HG03521 (cell line): ENCODE data around the gene SNX3.
"Not testable (repeated sequence)": the region's sequence is repeated elsewhere in the genome, so short reads cannot be mapped to it uniquely, and the experiment has no call there.

ENCODE experiments used
- ATAC-seq: cut with Tn5 transposase; IDR thresholded peaks from one replicate; pipeline ENCODE4 v1.9.1; 2021; ENCODE audit warnings: mild to moderate bottlenecking, moderate library complexity; ENCODE audit not compliant: unreplicated experiment

SNX3 gene

DNA sequence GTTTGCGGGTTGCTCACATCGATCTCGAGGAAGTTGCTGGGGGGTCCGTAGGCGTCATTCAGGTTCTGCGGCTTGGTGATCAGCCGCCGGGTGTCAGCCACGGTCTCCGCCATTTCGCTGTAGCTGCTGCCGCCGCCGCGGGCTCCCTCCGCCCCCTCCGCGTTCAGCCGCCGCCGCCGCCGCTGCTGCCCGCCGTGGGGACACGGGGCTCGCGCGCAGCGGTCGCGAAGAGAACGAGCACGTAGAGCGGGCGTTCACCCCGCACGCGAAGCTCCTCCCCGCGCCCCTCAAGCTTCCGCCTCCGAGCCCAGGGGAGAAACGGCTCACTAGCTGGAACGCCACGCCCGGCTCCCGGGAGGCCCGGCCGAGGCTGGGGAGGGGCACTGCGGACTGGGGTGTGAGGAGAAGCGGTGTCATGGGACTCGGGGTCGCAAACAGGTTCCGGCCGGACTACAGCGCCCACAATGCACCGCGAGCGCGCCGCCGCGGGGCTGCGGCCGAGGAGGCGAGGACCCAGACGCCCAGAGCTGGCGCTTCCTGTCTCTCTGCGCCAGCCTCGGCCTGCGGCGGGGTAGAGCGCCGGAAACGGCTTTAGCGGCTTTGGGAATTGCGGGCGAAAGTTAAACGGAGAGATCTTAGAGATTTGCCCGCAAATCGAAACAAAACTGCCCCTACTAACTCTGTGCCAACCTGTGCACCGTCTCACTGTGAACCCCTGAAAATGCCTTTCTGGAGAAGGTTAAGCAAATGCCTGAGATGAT lies at the start of gene SNX3:
SNX3 (minus strand) TSS at position 232 of the 761 bp plus-strand sequence; CDS start at position 113, 119 bp downstream.
- ATAC-seq = peak; percentile 85

DNA sequence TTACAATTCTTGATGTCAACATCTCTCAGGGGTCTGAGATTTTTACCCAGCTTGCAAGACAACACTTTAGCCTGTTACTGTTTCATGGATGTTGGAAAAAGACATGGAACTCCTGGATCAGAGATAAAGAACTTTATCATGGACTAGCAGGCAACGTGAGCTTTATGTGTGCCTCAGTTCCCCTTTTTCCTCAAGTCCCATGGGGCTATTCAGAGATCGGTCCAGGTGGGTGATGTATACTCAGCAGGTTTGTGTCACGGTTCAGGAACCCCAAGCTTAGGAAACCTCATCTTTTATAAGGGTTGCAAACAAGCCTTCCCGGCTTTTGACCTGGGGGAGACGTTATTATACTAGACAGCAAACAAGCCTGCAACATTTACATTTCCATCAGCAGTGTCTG lies 49.0 kb upstream of the SNX3 start:
- ATAC-seq = no peak

DNA sequence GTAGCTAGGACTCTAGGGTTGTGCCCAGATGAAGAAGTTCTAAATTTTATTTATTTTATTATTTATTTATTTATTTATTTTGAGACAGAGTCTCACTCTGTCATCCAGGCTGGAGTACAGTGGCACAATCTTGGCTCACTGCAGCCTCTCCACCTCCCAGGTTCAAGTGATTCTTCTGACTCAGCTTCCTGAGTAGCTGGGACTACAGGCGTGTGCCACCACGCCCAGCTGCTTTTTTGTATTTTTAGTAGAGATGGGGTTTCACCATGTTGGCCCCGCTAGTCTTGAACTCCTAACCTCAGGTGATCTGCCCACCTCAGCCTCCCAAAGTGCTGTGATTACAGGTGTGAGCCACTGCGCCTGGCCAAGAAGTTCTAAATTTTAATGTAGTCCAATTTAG lies 47.8 kb upstream of the SNX3 start:
- not testable (repeated sequence) for ATAC-seq

DNA sequence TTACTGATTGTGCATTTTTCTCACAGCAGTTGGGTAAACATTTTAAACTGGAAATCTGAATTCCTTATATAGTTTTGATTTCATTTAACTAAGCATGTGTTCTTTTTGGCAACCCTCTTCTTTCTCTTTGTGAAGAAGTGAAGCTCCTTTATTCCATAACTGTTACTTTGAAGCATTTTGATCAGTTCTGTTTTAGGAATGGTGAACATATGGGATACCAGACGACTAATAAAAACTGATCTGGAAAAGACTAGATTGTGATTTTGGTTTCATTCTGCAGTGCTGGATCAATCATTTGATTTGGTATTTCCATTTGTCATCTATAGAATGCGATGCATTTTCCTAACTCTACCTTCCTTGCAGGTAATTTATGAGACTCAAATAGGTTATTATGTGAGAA lies 43.8 kb upstream of the SNX3 start:
- ATAC-seq = no peak

DNA sequence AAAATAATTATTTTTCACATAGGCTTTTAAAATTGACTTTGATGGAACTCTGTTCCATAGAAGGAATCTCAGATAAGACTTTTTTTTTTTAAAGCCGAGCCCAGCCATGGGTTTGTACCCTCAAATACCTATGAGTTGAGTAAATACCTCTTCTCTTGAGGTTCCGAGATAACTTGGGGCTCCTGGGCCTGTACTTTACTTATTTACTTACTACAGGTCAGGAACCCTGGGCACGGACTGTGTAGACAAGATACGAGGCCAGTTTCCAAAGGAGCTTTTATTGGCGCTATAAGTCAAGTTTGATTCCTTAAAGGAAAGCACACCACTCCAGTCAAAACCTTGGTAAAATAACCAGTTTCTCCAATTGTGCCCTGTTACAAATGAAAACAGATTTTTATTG lies 41.5 kb upstream of the SNX3 start:
- ATAC-seq = no peak

DNA sequence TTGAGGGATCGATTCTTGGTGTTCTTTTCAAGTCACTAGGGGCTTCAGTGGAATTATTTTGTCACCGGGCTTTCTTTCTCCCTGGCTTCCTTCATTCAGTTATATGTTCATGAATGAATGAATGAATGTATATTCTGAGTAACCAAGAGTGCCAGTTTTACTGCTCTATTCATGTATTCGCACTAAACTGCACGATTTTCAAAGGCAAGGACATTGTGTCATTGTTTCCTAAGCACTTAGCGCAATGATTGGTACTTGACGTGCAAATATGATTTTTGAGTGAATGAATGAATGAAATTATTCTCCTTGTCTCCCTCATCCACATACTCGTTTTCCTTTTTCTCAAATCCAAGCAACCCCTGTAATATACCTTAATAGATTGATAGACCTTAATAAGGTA lies 34.8 kb upstream of the SNX3 start:
- ATAC-seq = no peak

DNA sequence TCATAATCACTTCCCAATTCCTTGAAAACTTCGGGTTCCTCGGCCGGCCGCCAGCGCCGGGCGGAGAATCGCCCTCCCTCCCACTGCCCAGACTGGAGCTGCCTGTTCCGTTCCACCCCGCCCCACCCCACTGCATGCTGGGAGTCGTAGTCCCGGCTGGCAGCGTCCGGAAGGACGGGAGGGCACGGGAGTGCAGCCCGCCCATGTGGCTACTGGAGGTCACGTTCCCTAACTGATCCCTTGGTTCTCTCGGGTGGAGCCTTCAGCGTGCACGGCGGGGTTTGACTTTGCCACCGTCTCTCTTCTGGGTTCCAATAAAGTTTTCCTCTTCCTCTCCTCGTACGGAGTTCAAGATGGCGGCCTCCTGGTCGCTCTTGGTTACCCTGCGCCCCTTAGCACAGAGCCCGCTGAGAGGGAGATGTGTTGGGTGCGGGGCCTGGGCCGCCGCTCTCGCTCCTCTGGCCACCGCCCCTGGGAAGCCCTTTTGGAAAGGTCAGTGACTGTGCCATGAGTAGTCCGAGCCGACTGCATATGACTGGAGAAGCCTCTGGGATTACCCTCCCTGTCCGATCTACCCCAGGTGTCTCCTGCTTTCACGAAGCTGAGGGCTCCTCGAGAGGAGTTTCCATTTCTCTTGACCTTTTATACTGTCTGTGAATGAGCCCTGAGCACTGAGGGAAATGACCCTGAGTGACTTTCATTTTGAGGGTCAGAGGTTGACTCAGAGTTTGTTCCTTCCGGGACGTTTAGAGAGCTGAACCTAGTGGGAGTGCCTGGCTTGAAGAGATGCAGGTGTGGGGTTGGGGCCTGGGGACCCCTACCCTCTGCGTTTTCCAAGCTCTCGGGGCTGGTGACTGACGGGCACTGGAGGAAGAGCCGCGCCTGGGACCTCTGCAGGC lies 34.1 kb upstream of the SNX3 start, which contains the start of gene AFG1L:
AFG1L (plus strand) TSS at position 328 of the 899 bp plus-strand sequence; CDS start at position 354, 26 bp downstream.
- peak; percentile 84 for ATAC-seq

DNA sequence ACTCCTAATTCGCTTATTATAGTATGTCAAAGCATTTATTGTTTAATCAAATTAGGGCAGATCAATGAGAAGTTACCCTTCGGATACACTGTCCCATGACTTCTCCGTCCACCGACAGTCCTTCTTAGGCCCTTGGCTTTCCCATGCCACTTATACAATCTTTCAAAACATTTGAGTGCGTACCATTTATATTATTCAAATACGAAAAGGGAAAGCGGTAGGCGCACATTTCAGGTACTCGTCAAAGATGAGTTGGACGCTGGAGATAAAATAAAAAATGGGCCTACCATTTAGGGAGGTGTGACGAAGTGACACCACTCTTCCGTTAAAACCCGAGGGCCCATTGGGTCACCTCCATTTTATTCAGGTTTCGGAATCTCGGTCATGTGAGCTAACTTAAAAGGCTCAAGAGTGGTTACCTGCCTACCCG lies 33.5 kb upstream of the SNX3 start:
- ATAC-seq = peak; percentile 7

DNA sequence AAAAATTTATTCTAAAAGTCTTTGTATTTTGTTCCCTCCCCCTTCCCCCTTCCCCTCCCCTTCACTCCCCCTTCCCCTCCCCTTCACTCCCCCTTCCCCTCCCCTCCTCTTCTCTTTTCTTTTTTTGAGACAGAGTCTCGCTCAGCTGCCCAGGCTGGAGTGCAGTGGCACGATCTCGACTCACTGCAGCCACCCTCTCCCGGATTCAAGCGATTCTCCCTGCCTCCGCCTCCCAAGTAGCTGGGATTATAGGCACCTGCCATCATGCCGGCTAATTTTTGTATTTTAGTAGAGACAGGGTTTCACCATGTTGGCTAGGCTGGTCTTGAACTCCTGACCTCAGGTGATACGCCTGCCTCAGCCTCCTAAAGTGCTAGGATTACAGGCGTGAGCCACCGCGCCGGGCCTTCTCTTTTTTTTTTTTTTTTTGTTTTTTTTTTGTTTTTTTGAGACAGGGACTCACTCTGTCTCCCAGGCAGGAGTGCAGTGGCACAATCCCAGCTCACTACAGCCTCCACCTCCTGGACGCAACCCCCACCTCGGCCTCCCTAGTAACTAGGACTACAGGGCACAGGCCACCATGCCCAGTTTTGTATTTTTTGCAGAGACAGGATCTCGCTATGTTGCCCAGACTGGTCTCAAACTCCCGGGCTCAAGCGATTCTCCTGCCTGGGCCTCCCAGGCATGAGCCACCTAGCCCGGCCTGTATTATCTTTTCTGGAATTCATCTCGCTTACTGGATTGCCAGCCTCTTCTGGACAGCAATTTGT lies 32.9 kb upstream of the SNX3 start:
- ATAC-seq = no peak

DNA sequence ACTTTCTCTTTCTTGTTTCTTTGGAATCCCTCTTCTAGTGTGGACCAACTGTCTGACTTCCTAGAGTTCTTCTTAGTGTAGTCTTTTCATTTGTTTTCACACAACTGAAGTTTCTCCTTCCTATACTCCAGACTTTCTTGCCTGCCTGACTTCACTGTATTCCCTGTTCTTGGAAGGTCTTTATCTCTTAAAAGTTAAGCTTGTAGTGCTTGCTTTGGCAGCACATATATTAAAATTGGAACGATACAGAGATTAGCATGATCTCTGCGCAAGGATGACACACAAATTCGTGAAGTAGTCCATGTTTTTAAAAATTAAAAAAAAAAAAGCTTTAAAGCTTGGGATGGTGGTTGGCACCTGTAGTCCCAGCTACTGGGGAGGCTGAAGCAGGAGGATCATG lies 31.7 kb upstream of the SNX3 start:
- ATAC-seq = not testable (repeated sequence)

DNA sequence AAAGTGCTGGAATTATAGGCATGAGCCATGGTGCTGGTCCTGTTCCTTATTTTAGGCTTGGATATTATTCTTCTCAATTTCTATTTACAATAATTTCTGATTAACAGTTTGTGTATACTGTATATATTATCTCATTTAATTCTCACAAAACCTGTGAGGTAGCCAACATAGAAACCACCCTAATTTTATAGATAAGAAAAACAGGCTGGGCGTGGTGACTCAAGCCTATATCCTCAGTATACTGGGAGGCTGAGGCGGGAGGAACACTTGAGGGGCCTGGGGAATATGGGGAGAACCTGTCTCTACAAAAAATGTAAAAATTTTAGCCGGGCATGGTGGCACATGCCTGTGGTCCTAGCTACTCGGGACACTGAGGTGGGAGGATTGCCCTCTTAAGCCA lies 30.3 kb upstream of the SNX3 start:
- no peak for ATAC-seq

DNA sequence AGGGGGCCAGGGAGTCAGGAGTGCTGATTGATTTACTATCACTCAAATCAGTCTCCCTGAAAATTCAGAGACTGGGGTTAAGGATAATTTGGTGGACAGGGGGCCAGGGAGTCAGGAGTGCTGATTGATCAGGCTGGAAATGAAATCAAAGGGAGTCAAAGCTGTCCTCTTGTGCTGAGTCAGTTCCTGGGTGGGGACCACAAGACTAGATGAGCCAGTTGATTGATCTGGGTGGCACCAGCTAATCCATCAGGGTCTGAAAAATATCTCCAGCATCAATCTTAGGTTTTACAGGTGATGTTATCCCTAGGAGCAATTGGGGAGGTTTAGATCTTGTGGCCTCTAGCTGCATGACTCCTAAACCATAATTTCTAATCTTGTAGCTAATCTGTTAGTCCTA lies 27.9 kb upstream of the SNX3 start:
- ATAC-seq = no peak

DNA sequence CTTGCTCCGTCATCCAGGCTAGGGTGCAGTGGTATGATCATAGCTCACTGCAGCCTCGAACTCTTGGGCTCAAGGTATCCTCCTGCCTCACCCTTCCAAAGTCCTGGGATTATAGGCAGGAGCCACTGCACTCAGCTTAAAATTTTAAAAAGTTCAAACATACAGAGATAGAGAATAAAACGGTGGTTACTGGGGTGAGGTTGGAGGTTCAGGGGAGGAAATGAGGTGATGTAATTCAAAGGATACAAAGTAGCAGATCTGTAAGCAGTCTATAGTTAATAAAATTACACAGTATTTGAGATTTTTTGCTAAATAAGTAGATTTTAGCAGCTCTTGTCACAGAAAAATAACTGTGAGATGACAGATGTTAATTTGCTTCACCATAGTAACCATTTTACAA lies 26.5 kb upstream of the SNX3 start:
- no peak for ATAC-seq

DNA sequence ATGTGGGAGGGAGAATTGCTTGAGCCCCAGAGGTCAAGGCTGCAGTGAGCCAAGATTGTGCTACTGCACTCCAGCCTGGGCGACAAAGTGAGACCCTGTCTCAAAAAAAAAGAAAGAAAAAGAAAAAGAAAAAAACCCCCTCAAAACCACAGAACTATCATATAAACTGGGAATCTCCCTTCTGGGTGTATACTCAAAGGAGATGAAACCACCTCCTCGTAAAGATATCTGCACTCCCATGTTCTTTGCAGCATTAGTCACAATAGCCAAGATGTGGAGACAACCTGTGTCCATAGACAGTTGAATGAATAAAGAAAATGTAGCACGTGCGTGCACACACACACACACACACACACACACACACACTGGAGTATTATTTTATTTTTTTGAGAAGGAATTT lies 25.5 kb upstream of the SNX3 start:
- no peak for ATAC-seq

DNA sequence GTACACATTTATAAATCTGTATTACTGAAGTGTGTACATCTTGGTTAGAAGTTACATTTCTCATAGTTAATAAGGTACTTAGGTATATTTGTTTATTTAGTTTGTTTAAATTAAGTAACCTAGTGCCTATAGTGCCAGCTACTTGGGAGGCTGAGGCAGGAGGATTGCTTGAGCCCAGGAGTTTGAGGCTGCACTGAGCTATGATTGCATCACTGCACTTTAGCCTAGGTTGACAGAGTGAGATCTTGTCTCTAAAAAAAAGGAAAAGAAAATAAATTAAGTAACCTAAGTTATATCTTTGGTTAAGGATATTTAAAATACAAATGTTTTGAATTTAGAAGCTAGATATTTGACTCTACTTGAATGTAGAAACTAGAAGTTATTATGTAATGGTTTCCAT lies 24.5 kb upstream of the SNX3 start:
- no peak for ATAC-seq

DNA sequence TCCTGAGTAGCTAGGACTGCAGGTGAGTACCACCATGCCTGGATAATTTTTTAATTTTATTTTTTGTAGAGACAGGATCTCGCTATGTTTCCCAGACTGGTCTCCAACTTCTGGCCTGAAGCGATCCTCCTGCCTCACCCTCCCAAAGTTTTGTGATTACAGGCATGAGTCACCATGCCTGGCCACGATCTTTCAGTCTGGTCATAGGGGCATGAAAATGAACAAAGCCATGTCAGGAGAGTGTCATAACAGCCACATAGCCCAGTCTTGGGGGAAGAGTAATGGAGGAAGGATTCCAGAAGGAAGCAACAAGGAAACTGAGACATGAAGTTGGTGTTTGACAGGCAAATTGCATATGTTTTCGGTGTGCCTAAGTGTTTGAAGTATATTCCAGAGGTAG lies 17.0 kb upstream of the SNX3 start:
- ATAC-seq = no peak

DNA sequence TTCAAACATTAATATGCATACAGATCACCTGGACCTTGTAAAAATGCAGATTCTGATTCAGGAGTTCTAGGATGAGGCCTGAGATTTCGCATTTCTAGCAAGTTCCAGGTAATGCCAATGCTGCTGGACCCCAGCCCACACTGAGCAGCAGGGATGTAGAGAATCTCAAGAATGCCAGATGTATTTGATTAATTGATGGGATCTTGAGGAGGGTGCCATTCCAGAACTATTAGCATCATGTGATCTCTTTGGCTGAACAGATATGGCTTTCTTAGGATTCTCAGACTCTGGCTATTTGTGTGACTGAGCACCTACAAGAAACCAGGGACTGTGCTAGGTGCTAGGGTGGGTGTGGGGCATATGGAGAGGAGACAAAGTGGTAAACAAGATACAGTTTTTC lies 16.5 kb upstream of the SNX3 start:
- ATAC-seq = no peak

DNA sequence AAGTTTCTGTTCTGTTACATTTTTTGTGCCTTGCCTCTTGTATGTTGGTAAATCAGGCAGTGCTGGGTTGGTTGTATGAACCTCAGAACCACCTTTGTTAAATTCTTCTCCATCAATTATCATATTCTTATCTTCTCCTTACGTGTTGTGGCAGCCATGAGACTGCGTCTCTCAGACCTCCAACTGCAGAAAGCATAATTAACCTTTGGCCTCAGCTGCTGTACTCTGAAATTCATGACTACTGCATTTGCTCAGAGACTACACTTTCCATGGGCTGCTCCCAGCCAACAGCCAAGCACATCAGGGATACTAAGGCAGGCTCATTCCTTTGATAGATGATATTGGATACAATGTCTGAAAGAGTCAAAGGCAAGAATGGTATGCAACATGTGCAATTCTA lies 15.1 kb upstream of the SNX3 start:
- no peak for ATAC-seq

DNA sequence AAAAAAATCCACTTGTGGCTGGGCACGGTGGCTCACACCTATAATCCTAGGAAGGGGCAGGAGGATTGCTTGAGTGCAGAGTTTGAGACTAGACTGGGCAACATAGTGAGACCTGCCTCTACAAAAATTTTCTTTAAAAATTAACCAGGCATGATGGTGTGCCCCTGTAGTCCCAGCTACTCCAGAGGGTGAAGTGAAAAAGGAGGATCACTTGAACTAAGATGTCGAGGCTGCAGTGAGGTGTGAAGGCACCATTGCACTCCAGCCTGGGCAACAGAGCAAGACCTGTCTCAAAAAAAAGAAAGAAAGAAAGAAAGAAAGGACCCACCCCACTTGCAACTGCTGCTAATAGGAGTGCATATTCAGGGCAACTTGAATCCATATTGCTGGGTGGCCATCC lies 13.7 kb upstream of the SNX3 start:
- no peak for ATAC-seq

DNA sequence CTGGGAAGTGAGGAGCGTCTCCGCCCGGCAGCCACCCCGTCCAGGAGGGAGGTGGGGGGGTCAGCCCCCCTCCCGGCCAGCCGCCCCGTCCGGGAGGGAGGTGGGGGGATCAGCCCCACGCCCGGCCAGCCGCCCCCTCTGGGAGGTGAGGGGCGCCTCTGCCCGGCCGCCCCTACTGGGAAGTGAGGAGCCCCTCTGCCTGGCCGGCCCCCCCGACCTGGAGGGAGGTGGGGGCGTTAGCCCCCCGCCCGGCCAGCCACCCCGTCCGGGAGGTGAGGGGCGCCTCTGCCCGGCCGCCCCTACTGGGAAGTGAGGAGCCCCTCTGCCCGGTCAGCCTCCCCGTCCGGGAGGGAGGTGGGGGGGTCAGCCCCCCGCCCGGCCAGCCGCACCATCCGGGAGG lies 9.1 kb upstream of the SNX3 start:
- ATAC-seq = not testable (repeated sequence)

DNA sequence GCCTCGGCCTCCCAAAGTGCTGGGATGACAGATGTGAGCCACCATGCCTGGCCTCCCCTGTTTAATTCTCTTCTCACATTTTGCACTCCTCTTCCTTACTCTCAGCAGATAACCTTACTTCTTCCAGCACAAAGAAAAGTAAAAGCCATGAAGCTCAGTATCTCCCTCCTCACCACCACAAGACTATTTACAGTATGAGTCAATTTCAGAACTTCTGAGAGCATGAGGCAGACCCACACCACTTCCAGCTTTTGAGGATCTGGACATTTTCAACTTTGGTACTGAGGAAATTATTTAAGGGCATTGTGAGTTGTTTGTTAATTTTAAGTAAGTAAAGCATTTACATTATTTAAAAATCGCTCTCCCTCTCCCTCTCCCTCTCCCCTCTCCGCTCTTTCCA lies 8.0 kb upstream of the SNX3 start:
- no peak for ATAC-seq
